Measurements from ENCODE around the gene ENOSF1.

ENOSF1 gene

GRCh38 chr18:635171-635570 lies 77.3 kb downstream of the ENOSF1 start:
- H3K9me3 ChIP-seq (ENCODE audit: control insufficient read depth, insufficient read depth, low read length) = no peaks in the 10 kb centered on the region
- no peaks in the 10 kb centered on the region for H3K36me3 ChIP-seq (ENCODE audit: control insufficient read depth, low read length)
- no peaks in the 10 kb centered on the region for H3K79me2 ChIP-seq (ENCODE audit: control insufficient read depth, low read length)
- H3K4me2 ChIP-seq (ENCODE audit: low read length) = no peak overlapping the region
- H3K27ac ChIP-seq (ENCODE audit: low read depth, low read length) = no peak overlapping the region
- no peaks in the 10 kb centered on the region for H3K9me2 ChIP-seq (replicated peaks; ENCODE audit: control insufficient read depth, low read length)
- no peaks in the 10 kb centered on the region for H4K20me1 ChIP-seq (ENCODE audit: control insufficient read depth, insufficient read depth, low read depth, low read length)
- no peaks in the 10 kb centered on the region for H3F3A ChIP-seq (ENCODE audit: control insufficient read depth, insufficient read depth)
- TF ChIP-seq EZH2phosphoT487 (IDR thresholded peaks at IDR 0.05; ENCODE audit: borderline replicate concordance, low read length) (no peak), CTCF (IDR thresholded peaks at IDR 0.05; ENCODE audit: low read depth, low read length, poor library complexity, severe bottlenecking) (no peak)
- peaks cover 6% of the 10 kb centered on the region; the same call in 1 of the 2 replicates for H3K27me3 ChIP-seq (ENCODE audit: control insufficient read depth, low read length)
- H3K4me3 ChIP-seq (ENCODE audit: low read length) = no peak overlapping the region
- no peaks in the 10 kb centered on the region for H3K4me1 ChIP-seq (ENCODE audit: control insufficient read depth, low read length)

DNA sequence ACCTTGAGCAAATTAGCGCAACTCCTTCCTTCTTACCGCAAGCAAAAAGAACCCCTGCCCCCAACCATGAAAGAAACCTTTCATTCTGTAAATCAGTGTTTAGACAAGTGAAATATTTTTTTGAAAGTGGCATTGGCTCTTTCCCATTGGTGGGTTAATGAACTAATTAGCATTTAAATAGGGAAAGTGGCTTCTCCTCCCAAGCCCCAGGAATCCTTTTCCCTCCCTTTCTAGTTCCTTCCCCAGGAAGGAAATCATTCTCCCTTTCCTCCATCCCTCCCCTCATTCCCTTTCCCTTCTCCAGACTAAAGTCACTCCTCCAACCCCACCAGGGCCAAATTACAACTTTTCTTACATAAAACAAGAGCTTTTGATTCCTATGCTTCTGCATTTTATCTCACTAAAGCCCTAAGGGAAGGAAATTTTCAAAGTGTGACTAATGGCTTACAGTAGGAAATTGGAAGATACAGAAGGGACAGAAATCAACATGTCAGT lies 77.8 kb downstream of the ENOSF1 start:
- TF ChIP-seq EZH2phosphoT487 (IDR thresholded peaks at IDR 0.05; ENCODE audit: borderline replicate concordance, low read length) (no peak), CTCF (IDR thresholded peaks at IDR 0.05; ENCODE audit: low read depth, low read length, poor library complexity, severe bottlenecking) (no peak)
- Histone ChIP-seq H3K27ac (ENCODE audit: low read depth, low read length) (no peak overlapping the region), H3K9me2 (replicated peaks; ENCODE audit: control insufficient read depth, low read length) (no peaks in the 10 kb centered on the region), H3K4me1 (ENCODE audit: control insufficient read depth, low read length) (no peaks in the 10 kb centered on the region), H3K4me2 (ENCODE audit: low read length) (no peak overlapping the region), H3K27me3 (ENCODE audit: control insufficient read depth, low read length) (peaks cover 6% of the 10 kb centered on the region; the same call in 1 of the 2 replicates), H3K9me3 (ENCODE audit: control insufficient read depth, insufficient read depth, low read length) (no peaks in the 10 kb centered on the region), H3K4me3 (ENCODE audit: low read length) (no peak overlapping the region), H3K79me2 (ENCODE audit: control insufficient read depth, low read length) (no peaks in the 10 kb centered on the region), H3K36me3 (ENCODE audit: control insufficient read depth, low read length) (no peaks in the 10 kb centered on the region), H4K20me1 (ENCODE audit: control insufficient read depth, insufficient read depth, low read depth, low read length) (no peaks in the 10 kb centered on the region), H3F3A (ENCODE audit: control insufficient read depth, insufficient read depth) (no peaks in the 10 kb centered on the region)

GRCh38 chr18:631560-631959 lies 80.9 kb downstream of the ENOSF1 start:
- Histone ChIP-seq H3K27me3 (ENCODE audit: control insufficient read depth, low read length) (peaks cover 9% of the 10 kb centered on the region; the same call in 1 of the 2 replicates), H3K9me3 (ENCODE audit: control insufficient read depth, insufficient read depth, low read length) (no peaks in the 10 kb centered on the region), H4K20me1 (ENCODE audit: control insufficient read depth, insufficient read depth, low read depth, low read length) (no peaks in the 10 kb centered on the region), H3K27ac (ENCODE audit: low read depth, low read length) (no peak overlapping the region), H3K36me3 (ENCODE audit: control insufficient read depth, low read length) (no peaks in the 10 kb centered on the region), H3K4me3 (ENCODE audit: low read length) (no peak overlapping the region), H3K4me1 (ENCODE audit: control insufficient read depth, low read length) (no peaks in the 10 kb centered on the region), H3K9me2 (replicated peaks; ENCODE audit: control insufficient read depth, low read length) (no peaks in the 10 kb centered on the region), H3K4me2 (ENCODE audit: low read length) (no peak overlapping the region), H3F3A (ENCODE audit: control insufficient read depth, insufficient read depth) (no peaks in the 10 kb centered on the region), H3K79me2 (ENCODE audit: control insufficient read depth, low read length) (no peaks in the 10 kb centered on the region)
- TF ChIP-seq CTCF (IDR thresholded peaks at IDR 0.05; ENCODE audit: low read depth, low read length, poor library complexity, severe bottlenecking) (no peak), EZH2phosphoT487 (IDR thresholded peaks at IDR 0.05; ENCODE audit: borderline replicate concordance, low read length) (no peak)

All from DOHH2 (cell line).